ENCODE data around the gene ABHD12. TPM values are rescaled to one million over a fixed set of nuclear protein-coding genes. Genes with fewer than 3 reads are reported as not detected.

Gene ABHD12
- total RNA-seq, 1 experiment from 2014 or later = 48.3 TPM

GRCh38 chr20:25280051-25280573 lies 110.5 kb downstream of the ABHD12 start:
- no peaks in the 10 kb centered on the region for H3K79me2 ChIP-seq (ENCODE audit: low read length)
- H4K20me1 ChIP-seq (ENCODE audit: low read length) = no peaks in the 10 kb centered on the region
- intact Hi-C loops (cut with micrococcal nuclease) = no loop called here
- H3F3A ChIP-seq (ENCODE audit: low read length, unreplicated experiment) = no peaks in the 10 kb centered on the region
- no TSS peak for BruUV-seq (replicated peaks)
- H3K4me1 ChIP-seq (ENCODE audit: insufficient read depth, low read length) = no peaks in the 10 kb centered on the region
- H3K9me3 ChIP-seq (ENCODE audit: low read length) = no peaks in the 10 kb centered on the region
- no peak overlapping the region for H3K4me3 ChIP-seq (ENCODE audit: low read length)
- H3K27me3 ChIP-seq (ENCODE audit: low read length) = no peaks in the 10 kb centered on the region
- ATAC-seq = no peak
- ChIA-PET POLR2A (ENCODE audit: unreplicated experiment) (no interaction called here), CTCF (no interaction called here)
- H3K9ac ChIP-seq (ENCODE audit: low read length) = no peak overlapping the region
- H3K36me3 ChIP-seq (ENCODE audit: low read depth, low read length) = peaks cover 77% of the 10 kb centered on the region
- H3K27ac ChIP-seq (ENCODE audit: low read length) = no peak overlapping the region
- DNase-seq = no peak
- no peak overlapping the region for H3K4me2 ChIP-seq (ENCODE audit: low read length)
- H3K9me2 ChIP-seq (replicated peaks; ENCODE audit: low read length) = no peaks in the 10 kb centered on the region
- TF ChIP-seq EZH2phosphoT487 (IDR thresholded peaks at IDR 0.05; ENCODE audit: borderline replicate concordance, low read length) (no peak), EZH2 (IDR thresholded peaks at IDR 0.05; ENCODE audit: low read length, unreplicated experiment) (no peak), CTCF (conservative IDR thresholded peaks at IDR 0.05; ENCODE audit: low read depth, low read length) (no peak)
- H2AFZ ChIP-seq (ENCODE audit: low read length) = no peak overlapping the region

- Histone ChIP-seq H3K9ac (ENCODE audit: low read length) (no peak overlapping the region), H3K9me2 (replicated peaks; ENCODE audit: low read length) (no peaks in the 10 kb centered on the region), H3K4me2 (ENCODE audit: low read length) (no peak overlapping the region), H4K20me1 (ENCODE audit: low read length) (no peaks in the 10 kb centered on the region), H3K27me3 (ENCODE audit: low read length) (no peaks in the 10 kb centered on the region), H3K9me3 (ENCODE audit: low read length) (no peaks in the 10 kb centered on the region), H3K36me3 (ENCODE audit: low read depth, low read length) (peaks cover 77% of the 10 kb centered on the region), H3F3A (ENCODE audit: low read length, unreplicated experiment) (no peaks in the 10 kb centered on the region), H3K27ac (ENCODE audit: low read length) (no peak overlapping the region), H2AFZ (ENCODE audit: low read length) (no peak overlapping the region), H3K4me3 (ENCODE audit: low read length) (no peak overlapping the region), H3K79me2 (ENCODE audit: low read length) (no peaks in the 10 kb centered on the region), H3K4me1 (ENCODE audit: insufficient read depth, low read length) (no peaks in the 10 kb centered on the region)
- ChIA-PET CTCF (interaction anchor here (0.5 kb wide), 1 partner anchor 10 kb away, joined by 3 read pairs; no protein-coding TSS in a partner anchor), POLR2A (ENCODE audit: unreplicated experiment) (no interaction called here)
- BruUV-seq (replicated peaks) = no TSS peak
- intact Hi-C loops (cut with micrococcal nuclease) = no loop called here
- peak; percentile 50 for DNase-seq
- peak; percentile 25 for ATAC-seq
- TF ChIP-seq CTCF (conservative IDR thresholded peaks at IDR 0.05; ENCODE audit: low read depth, low read length) = no peak
- no peak for TF ChIP-seq EZH2 (IDR thresholded peaks at IDR 0.05; ENCODE audit: low read length, unreplicated experiment)
- no peak for TF ChIP-seq EZH2phosphoT487 (IDR thresholded peaks at IDR 0.05; ENCODE audit: borderline replicate concordance, low read length)
Measured at GRCh38 chr20:25279403-25279802, 111.2 kb downstream of the ABHD12 start.

GRCh38 chr20:25278636-25279361 lies 111.8 kb downstream of the ABHD12 start:
- no peaks in the 10 kb centered on the region for H3K79me2 ChIP-seq (ENCODE audit: low read length)
- TF ChIP-seq EZH2phosphoT487 (IDR thresholded peaks at IDR 0.05; ENCODE audit: borderline replicate concordance, low read length) (no peak), CTCF (conservative IDR thresholded peaks at IDR 0.05; ENCODE audit: low read depth, low read length) (no peak), EZH2 (IDR thresholded peaks at IDR 0.05; ENCODE audit: low read length, unreplicated experiment) (no peak)
- H2AFZ ChIP-seq (ENCODE audit: low read length) = no peak overlapping the region
- no peaks in the 10 kb centered on the region for H3K4me1 ChIP-seq (ENCODE audit: insufficient read depth, low read length)
- H3K4me3 ChIP-seq (ENCODE audit: low read length) = no peak overlapping the region
- H3F3A ChIP-seq (ENCODE audit: low read length, unreplicated experiment) = no peaks in the 10 kb centered on the region
- no peaks in the 10 kb centered on the region for H3K9me3 ChIP-seq (ENCODE audit: low read length)
- intact Hi-C loops (cut with micrococcal nuclease) = no loop called here
- H3K4me2 ChIP-seq (ENCODE audit: low read length) = no peak overlapping the region
- ChIA-PET CTCF (interaction anchor here (0.5 kb wide), 1 partner anchor 10 kb away, joined by 3 read pairs; no protein-coding TSS in a partner anchor), POLR2A (ENCODE audit: unreplicated experiment) (no interaction called here)
- H4K20me1 ChIP-seq (ENCODE audit: low read length) = no peaks in the 10 kb centered on the region
- no peak for ATAC-seq
- H3K9ac ChIP-seq (ENCODE audit: low read length) = no peak overlapping the region
- H3K9me2 ChIP-seq (replicated peaks; ENCODE audit: low read length) = no peaks in the 10 kb centered on the region
- no peak for DNase-seq
- no peak overlapping the region for H3K27ac ChIP-seq (ENCODE audit: low read length)
- H3K27me3 ChIP-seq (ENCODE audit: low read length) = no peaks in the 10 kb centered on the region
- no TSS peak for BruUV-seq (replicated peaks)
- H3K36me3 ChIP-seq (ENCODE audit: low read depth, low read length) = peaks cover 77% of the 10 kb centered on the region

All from PC-3 (cell line).